Activated CD8-positive, alpha-beta memory T cell treated with anti-CD3 and anti-CD28 coated beads, Interleukin-2, amount 50 U/mL, for 1 hour (primary cell): Measurements from ENCODE around the gene CDC14C.

Source experiments
- DNase-seq: peaks from one replicate; pipeline ENCODE4 v3.0.0-alpha.2; 2020; ENCODE audit errors: extremely low read depth

CDC14C gene

GRCh38 chr7:48976253-48976652 lies 51.9 kb downstream of the CDC14C start:
- DNase-seq: no peak

GRCh38 chr7:48976850-48977249 lies 52.5 kb downstream of the CDC14C start:
- DNase-seq: no peak
